Neural crest cell (in vitro differentiated cells): Measurements from ENCODE around the gene RGS2. TPM values are rescaled to one million over a fixed set of nuclear protein-coding genes. Genes with fewer than 3 reads are reported as not detected.

Experiments used
- DNase-seq: peaks from one replicate; pipeline ENCODE4 v3.0.0; 2021; ENCODE audit warnings: low read depth, mixed read lengths, low spot score
- H3K27ac Mint-ChIP-seq: one replicate; pipeline ENCODE4 v1.8.0; 2021; ENCODE audit warnings: mild to moderate bottlenecking, mixed read lengths; ENCODE audit not compliant: unreplicated experiment
- H3K27me3 Mint-ChIP-seq: 2 replicates; pipeline ENCODE4 v1.8.0; 2021; ENCODE audit warnings: low read depth, mild to moderate bottlenecking, mixed read lengths
- H3K36me3 Mint-ChIP-seq: 2 replicates; pipeline ENCODE4 v1.8.0; 2021; ENCODE audit warnings: low read depth, mild to moderate bottlenecking, mixed read lengths
- H3K4me1 Mint-ChIP-seq: 2 replicates; pipeline ENCODE4 v1.8.0; 2021; ENCODE audit warnings: mixed read lengths
- H3K4me3 Mint-ChIP-seq: one replicate; pipeline ENCODE4 v1.8.0; 2021; ENCODE audit warnings: mild to moderate bottlenecking, mixed read lengths
- H3K9me3 Mint-ChIP-seq: 2 replicates; pipeline ENCODE4 v1.8.0; 2021; ENCODE audit warnings: mixed read lengths
- CTCF ChIP-seq: fragments of 200-600 bp; sonication (generic); conservative IDR thresholded peaks from 2 replicates; pipeline ENCODE4 v1.5.0; 2021; ENCODE audit warnings: antibody characterized with exemption, mild to moderate bottlenecking
- total RNA-seq: library from RNA; stranded (reverse); gene quantifications from 2 replicates; pipeline ENCODE4 v1.2.1, GENCODE V29; 2021

RGS2 gene
- total RNA-seq, 1 donor from 2014 or later, result 12.3 TPM

DNA sequence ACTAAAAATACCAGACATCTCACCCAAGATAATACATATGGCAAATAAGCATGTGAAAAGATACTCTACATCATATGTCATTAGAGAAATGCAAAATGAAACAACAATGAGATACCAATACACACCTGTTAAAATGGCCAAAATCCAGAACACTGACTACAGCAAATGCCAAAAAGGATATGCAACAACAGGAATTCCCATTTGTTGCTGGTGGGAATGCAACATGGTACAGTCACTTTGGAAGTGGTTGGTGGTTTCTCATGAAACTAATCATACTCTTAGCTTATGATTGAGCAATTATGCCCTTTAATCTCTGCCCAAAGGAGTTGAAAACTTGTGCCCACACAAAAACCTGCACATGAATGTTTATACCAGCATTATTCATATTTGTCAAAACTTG, 6.4 kb upstream of the RGS2 start:
- H3K9me3 Mint-ChIP-seq, result no peaks in the 10 kb centered on the region
- no peaks in the 10 kb centered on the region for H3K27me3 Mint-ChIP-seq
- no peak overlapping the region for H3K4me3 Mint-ChIP-seq
- H3K27ac Mint-ChIP-seq, result no peak overlapping the region
- H3K36me3 Mint-ChIP-seq, result no peaks in the 10 kb centered on the region
- TF ChIP-seq CTCF, result no peak
- no peak for DNase-seq
- no peaks in the 10 kb centered on the region for H3K4me1 Mint-ChIP-seq

DNA sequence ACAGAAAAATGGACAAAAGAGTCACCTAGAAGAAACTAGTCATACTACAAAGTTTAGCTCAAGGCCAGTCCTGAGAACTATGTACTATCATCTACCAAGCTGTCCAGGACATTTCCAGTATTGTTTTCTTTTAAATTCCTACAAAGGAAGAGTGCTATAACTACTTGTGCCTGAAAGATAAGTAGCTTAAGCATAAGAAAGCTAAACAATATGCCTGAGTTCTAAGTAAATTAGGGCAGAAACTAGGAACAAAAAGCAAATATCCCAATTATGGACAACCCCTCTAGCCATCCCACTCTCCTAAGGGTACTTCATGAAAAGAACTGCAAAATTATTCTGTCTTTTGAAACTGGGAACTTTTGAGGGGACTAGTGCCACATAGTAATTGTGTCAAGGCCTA, 5.3 kb upstream of the RGS2 start:
- Mint-ChIP-seq H3K9me3 (no peaks in the 10 kb centered on the region), H3K36me3 (no peaks in the 10 kb centered on the region), H3K4me3 (no peak overlapping the region), H3K4me1 (peaks cover 7% of the 10 kb centered on the region), H3K27ac (no peak overlapping the region), H3K27me3 (peaks cover 4% of the 10 kb centered on the region)
- no peak for DNase-seq
- no peak for TF ChIP-seq CTCF

DNA sequence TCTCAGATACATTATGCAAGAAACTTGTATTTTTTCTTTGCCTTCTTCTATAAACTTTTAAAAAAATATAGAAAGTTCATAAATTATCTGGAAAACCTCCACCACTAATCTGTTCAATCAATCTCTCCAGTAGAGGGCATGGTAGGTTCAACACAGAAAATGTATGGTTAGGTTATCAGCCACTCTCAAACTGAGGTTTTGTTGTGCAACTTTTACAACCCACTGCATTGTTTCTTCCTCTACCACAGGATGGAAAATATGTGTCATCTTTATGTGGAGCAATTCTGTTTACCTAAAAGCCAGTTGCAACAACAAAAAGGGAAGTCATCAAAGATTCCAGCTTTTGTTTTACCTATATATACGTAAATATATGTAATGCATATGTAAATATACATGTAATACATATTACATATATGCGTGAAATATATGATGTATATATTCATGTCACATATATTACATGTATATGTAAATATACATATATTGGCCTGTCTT, 3.0 kb upstream of the RGS2 start:
- peak; percentile 78 for TF ChIP-seq CTCF
- Mint-ChIP-seq H3K9me3 (no peaks in the 10 kb centered on the region), H3K4me3 (no peak overlapping the region), H3K27me3 (peaks cover 4% of the 10 kb centered on the region), H3K36me3 (no peaks in the 10 kb centered on the region), H3K4me1 (peaks cover 23% of the 10 kb centered on the region), H3K27ac (no peak overlapping the region)
- DNase-seq, result no peak

- Mint-ChIP-seq H3K9me3 (no peaks in the 10 kb centered on the region), H3K27ac (peak overlapping the region; percentile 66), H3K4me3 (peak overlapping the region; percentile 88), H3K36me3 (no peaks in the 10 kb centered on the region), H3K4me1 (peaks cover 23% of the 10 kb centered on the region), H3K27me3 (peaks cover 4% of the 10 kb centered on the region)
- no peak for TF ChIP-seq CTCF
- DNase-seq, result no peak
These were observed 1.4 kb upstream of the RGS2 start for GRCh38 chr1:192807211-192808162.

- peak; percentile 5 for DNase-seq
- peak overlapping the region; percentile 88 for H3K4me3 Mint-ChIP-seq
- H3K27ac Mint-ChIP-seq, result peak overlapping the region; percentile 66
- H3K36me3 Mint-ChIP-seq, result no peaks in the 10 kb centered on the region
- peaks cover 4% of the 10 kb centered on the region for H3K27me3 Mint-ChIP-seq
- H3K9me3 Mint-ChIP-seq, result no peaks in the 10 kb centered on the region
- H3K4me1 Mint-ChIP-seq, result peaks cover 23% of the 10 kb centered on the region
- TF ChIP-seq CTCF, result no peak
These were observed 699 bp upstream of the RGS2 start for GRCh38 chr1:192808163-192808517.
